Measurements from ENCODE around the gene ANGPTL8. TPM values are rescaled to one million over a fixed set of nuclear protein-coding genes. Genes with fewer than 3 reads are reported as not detected.

Gene ANGPTL8
- total and polyA plus RNA-seq, 2 experiments from 2014 or later: not detected

- Histone ChIP-seq H3K9me2 (ENCODE audit: insufficient read depth) (no peaks in the 10 kb centered on the region), H2AFZ (no peak overlapping the region), H3K27ac (ENCODE audit: low read depth) (no peak overlapping the region), H3K4me3 (no peak overlapping the region), H3K36me3 (ENCODE audit: insufficient read depth) (no peaks in the 10 kb centered on the region), H3K27me3 (ENCODE audit: insufficient read depth) (no peaks in the 10 kb centered on the region), H3K79me2 (replicated peaks; ENCODE audit: insufficient read depth) (no peaks in the 10 kb centered on the region), H4K20me1 (replicated peaks; ENCODE audit: insufficient read depth) (no peaks in the 10 kb centered on the region), H3F3A (replicated peaks; ENCODE audit: low read depth) (no peaks in the 10 kb centered on the region), H3K4me1 (ENCODE audit: insufficient read depth) (no peaks in the 10 kb centered on the region), H3K4me2 (no peak overlapping the region)
- Mint-ChIP-seq H3K4me3 (no peak overlapping the region), H3K27ac (no peak overlapping the region), H3K4me1 (peaks cover 11% of the 10 kb centered on the region), H3K36me3 (ENCODE audit: low read depth) (no peaks in the 10 kb centered on the region), H3K9me3 (no peaks in the 10 kb centered on the region), H3K27me3 (ENCODE audit: insufficient read depth, low read depth, poor library complexity) (peaks cover 14% of the 10 kb centered on the region)
- ATAC-seq (no peak), DNase-seq (ENCODE audit: low spot score) (no peak)
- TF ChIP-seq EZH2 (IDR thresholded peaks at IDR 0.05; ENCODE audit: low read depth, unreplicated experiment) (no peak), CTCF (conservative IDR thresholded peaks at IDR 0.05; ENCODE audit: low read depth in 2 of 2) (no peak), NANOG (IDR thresholded peaks at IDR 0.05; ENCODE audit: borderline replicate concordance) (no peak), JUNB (IDR thresholded peaks at IDR 0.05; ENCODE audit: unreplicated experiment) (no peak), ZNF331 (CRISPR knock-in tag; IDR thresholded peaks at IDR 0.05; ENCODE audit: low read depth) (no peak), ZNF462 (CRISPR knock-in tag; IDR thresholded peaks at IDR 0.05) (no peak), REST (IDR thresholded peaks at IDR 0.05; ENCODE audit: unreplicated experiment) (no peak), EZH2phosphoT487 (IDR thresholded peaks at IDR 0.05; ENCODE audit: unreplicated experiment) (no peak), ZNF114 (CRISPR knock-in tag; IDR thresholded peaks at IDR 0.05) (no peak), CREB1 (CRISPR knock-in tag; IDR thresholded peaks at IDR 0.05; ENCODE audit: low read depth) (no peak), POLR2AphosphoS5 (IDR thresholded peaks at IDR 0.05; ENCODE audit: low read depth) (no peak), STAT1 (IDR thresholded peaks at IDR 0.05; ENCODE audit: unreplicated experiment) (no peak)
Observed at GRCh38 chr19:11268783-11269267, 29.4 kb downstream of the ANGPTL8 start.
